Neutrophil (primary cell): ENCODE data around the gene MYO7A.

Source experiments
- H3K27ac ChIP-seq: fragments of 200-600 bp; sonication (generic); 2 replicates; pipeline ENCODE4 v1.5.1; 2016; ENCODE audit warnings: mild to moderate bottlenecking, moderate library complexity
- H3K27me3 ChIP-seq: fragments of 200-600 bp; sonication (generic); 2 replicates; pipeline ENCODE4 v1.6.0; 2016; ENCODE audit warnings: mild to moderate bottlenecking
- H3K36me3 ChIP-seq: fragments of 200-600 bp; sonication (generic); 2 replicates; pipeline ENCODE4 v1.5.1; 2017
- H3K4me1 ChIP-seq, 2 experiments: fragments of 200-600 bp in 1 of 2; sonication (generic) in 1 of 2; 1 replicate in 1 of 2; 2 replicates in 1 of 2; pipeline versions ENCODE4 v1.5.1 to v1.6.1; 2013 to 2016; ENCODE audit warnings: low read depth in 1 of 2, low read length in 1 of 2, mild to moderate bottlenecking in 1 of 2, moderate library complexity in 1 of 2; ENCODE audit not compliant: control insufficient read depth in 1 of 2, insufficient read depth in 1 of 2
- H3K4me3 ChIP-seq, 2 experiments: fragments of 200-600 bp in 1 of 2; sonication (generic) in 1 of 2; 1 replicate in 1 of 2; 2 replicates in 1 of 2; pipeline ENCODE4 v1.5.1; 2013 to 2016; ENCODE audit warnings: low read depth in 1 of 2, low read length in 1 of 2, mild to moderate bottlenecking in 1 of 2, moderate library complexity in 1 of 2
- H3K9me3 ChIP-seq: fragments of 200-600 bp; sonication (generic); 2 replicates; pipeline ENCODE4 v1.5.1; 2016
- TF ChIP-seq, protein P1 (sequence below): fragments of 200-600 bp; sonication (generic); IDR thresholded peaks from 2 replicates; pipeline ENCODE4 v1.5.1; 2016; ENCODE audit warnings: antibody characterized with exemption

Gene MYO7A

DNA sequence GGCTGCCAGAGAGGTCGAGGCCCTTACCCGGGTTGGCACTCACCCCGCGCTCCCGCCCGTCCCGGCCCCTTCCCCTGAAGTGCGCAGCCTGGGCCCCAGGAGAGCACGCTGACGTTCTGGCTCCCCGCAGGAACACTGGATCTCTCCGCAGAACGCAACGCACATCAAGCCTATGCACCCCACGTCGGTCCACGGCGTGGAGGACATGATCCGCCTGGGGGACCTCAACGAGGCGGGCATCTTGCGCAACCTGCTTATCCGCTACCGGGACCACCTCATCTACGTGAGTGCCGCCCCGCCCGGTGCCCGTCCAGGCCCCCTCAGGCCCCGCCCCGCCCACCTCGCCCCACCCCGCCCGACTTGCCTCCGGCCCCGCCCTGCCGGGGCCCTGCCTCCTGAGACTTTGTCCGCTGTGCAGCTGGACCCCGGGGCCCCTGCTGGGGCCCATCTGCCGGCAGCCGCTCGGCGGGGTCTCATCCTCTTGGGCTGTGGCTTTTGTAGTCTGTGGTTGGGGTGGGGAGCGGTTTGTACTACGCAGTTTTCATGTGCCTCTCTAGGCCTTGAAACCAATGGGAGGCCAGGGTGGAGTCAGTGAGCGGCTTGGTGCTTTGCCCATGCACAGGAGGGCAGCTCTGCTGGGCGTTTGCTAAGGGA is 19.7 kb downstream of the MYO7A start:
- no peaks in the 10 kb centered on the region for H3K9me3 ChIP-seq

GRCh38 chr11:77148963-77149715 is 21.1 kb downstream of the MYO7A start:
- H3K27ac ChIP-seq = no peak overlapping the region

More for the DNA sequence above, 19.7 kb downstream of the MYO7A start:
- TF ChIP-seq, protein P1, sequence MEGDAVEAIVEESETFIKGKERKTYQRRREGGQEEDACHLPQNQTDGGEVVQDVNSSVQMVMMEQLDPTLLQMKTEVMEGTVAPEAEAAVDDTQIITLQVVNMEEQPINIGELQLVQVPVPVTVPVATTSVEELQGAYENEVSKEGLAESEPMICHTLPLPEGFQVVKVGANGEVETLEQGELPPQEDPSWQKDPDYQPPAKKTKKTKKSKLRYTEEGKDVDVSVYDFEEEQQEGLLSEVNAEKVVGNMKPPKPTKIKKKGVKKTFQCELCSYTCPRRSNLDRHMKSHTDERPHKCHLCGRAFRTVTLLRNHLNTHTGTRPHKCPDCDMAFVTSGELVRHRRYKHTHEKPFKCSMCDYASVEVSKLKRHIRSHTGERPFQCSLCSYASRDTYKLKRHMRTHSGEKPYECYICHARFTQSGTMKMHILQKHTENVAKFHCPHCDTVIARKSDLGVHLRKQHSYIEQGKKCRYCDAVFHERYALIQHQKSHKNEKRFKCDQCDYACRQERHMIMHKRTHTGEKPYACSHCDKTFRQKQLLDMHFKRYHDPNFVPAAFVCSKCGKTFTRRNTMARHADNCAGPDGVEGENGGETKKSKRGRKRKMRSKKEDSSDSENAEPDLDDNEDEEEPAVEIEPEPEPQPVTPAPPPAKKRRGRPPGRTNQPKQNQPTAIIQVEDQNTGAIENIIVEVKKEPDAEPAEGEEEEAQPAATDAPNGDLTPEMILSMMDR = no peak
- Histone ChIP-seq H3K27me3 (peaks cover 71% of the 10 kb centered on the region), H3K27ac (no peak overlapping the region), H3K4me1 (peaks cover 0 to 6% of the 10 kb centered on the region in 2 experiments), H3K36me3 (no peaks in the 10 kb centered on the region), H3K4me3 (no peak overlapping the region)

GRCh38 chr11:77149716-77150392 is 21.8 kb downstream of the MYO7A start:
- Histone ChIP-seq H3K27ac (no peak overlapping the region), H3K27me3 (peaks cover 91% of the 10 kb centered on the region), H3K4me1 (peaks cover 0 to 6% of the 10 kb centered on the region in 2 experiments), H3K36me3 (no peaks in the 10 kb centered on the region), H3K9me3 (no peaks in the 10 kb centered on the region), H3K4me3 (no peak overlapping the region)
- TF ChIP-seq, protein P1 = no peak

More at GRCh38 chr11:77148963-77149715, 21.1 kb downstream of the MYO7A start:
- Histone ChIP-seq H3K36me3 (no peaks in the 10 kb centered on the region), H3K9me3 (no peaks in the 10 kb centered on the region), H3K4me1 (peaks cover 0 to 6% of the 10 kb centered on the region in 2 experiments), H3K4me3 (no peak overlapping the region), H3K27me3 (peaks cover 84% of the 10 kb centered on the region)
- TF ChIP-seq, protein P1 = no peak

GRCh38 chr11:77150836-77151235 is 22.8 kb downstream of the MYO7A start:
- Histone ChIP-seq H3K4me3 (no peak overlapping the region), H3K4me1 (peaks cover 0 to 6% of the 10 kb centered on the region in 2 experiments), H3K27me3 (peaks cover 88% of the 10 kb centered on the region), H3K9me3 (no peaks in the 10 kb centered on the region), H3K27ac (no peak overlapping the region), H3K36me3 (no peaks in the 10 kb centered on the region)
- TF ChIP-seq, protein P1 = no peak

DNA sequence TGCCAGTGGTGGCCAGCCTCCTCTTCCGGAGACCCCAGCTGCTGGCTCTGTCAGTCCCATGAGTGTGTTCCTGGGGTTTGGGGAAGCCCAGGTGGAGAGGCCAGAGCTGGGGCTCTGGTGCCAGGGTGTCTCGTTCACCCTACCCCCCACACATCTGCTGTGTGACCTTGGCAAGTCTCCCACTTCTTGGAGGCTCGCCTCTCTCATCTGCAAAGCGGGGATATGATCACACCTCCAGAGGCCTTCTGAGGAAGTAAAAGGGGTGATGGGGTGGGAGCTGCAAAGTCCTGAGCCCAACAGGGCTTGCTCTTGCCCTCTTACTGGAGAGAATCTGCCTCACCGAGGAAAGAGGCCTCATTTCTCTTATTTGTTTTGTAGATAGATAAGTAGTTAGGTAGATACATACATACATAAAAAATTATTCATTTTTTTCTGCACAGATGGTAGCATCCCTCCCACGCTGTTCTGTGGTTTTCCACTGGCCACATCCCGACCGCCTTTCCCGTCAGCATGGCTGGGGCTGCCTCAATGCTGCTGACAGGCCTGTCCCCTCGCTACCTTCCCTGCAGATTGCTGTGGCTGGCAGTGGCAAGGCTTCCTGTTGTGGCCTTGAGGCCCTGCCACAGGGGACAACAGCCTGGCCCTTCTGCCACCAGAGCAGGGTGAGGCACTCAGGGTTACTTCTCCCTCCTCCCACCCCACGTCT is 23.9 kb downstream of the MYO7A start:
- TF ChIP-seq, protein P1 = no peak
- no peaks in the 10 kb centered on the region for H3K36me3 ChIP-seq
- peaks cover 0 to 6% of the 10 kb centered on the region in 2 experiments for H3K4me1 ChIP-seq
- H3K27me3 ChIP-seq = peaks cover 77% of the 10 kb centered on the region
- no peak overlapping the region for H3K4me3 ChIP-seq
- no peak overlapping the region for H3K27ac ChIP-seq
- no peaks in the 10 kb centered on the region for H3K9me3 ChIP-seq
